Retinal pigment epithelial cell (primary cell): ENCODE data around the gene ABCA7.

Experiments
- DNase-seq: peaks from one replicate; pipeline ENCODE4 v3.0.0-alpha.2; 2010; ENCODE audit warnings: low read depth
- H3K4me3 ChIP-seq: 2 replicates; pipeline ENCODE4 v1.5.1; 2011; ENCODE audit warnings: mild to moderate bottlenecking, low read length, control low read depth, moderate library complexity
- TF ChIP-seq, protein P1 (sequence below): conservative IDR thresholded peaks from 2 replicates; pipeline ENCODE4 v1.5.1; 2011; ENCODE audit warnings: low read depth, low read length, control low read depth, inconsistent platforms

ABCA7 gene

DNA sequence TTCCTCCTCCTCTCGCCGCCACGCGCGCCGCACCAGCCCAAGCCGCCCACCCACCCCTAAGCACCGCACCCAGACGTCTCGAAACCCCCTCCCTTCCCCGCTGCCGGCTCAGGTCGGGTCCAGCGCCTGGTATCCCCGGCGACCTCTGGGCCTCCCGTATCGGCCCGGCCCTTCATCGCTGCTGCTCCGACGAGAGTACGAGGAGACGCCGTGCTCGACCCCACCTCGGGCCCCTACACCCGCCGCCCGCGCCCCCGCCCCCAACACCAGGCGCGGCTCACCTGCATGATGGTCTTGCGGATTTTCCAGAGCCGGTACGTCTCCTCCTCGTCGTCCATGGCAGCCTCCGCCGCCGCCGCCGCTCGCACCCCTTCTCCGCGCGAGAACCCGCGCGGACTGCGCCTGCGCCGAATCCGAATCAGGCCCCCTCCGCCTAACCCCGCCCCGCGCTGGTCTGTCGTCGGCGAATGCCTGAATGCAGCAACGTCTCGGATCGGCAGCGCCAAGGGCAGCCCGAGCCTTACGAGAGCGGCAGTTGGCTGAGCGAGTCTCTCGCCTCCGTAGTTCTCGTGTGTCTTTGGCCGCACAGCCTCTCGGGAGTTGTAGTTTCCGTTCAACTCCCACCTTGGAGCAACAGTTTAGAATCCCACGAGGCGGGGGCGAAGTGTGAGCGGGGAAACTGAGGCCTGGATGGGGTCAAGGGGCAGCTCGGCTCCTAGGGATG, 55.2 kb downstream of the ABCA7 start, which contains the start of gene POLR2E:
Gene POLR2E, minus strand, starts transcription at position 398 of the 724 bp plus-strand sequence. Its CDS starts 60 bp downstream, at position 338.
- H3K4me3 ChIP-seq: peak within 1 kb of the TSS; percentile 93
- peak; percentile 91 for DNase-seq
- TF ChIP-seq, protein P1, sequence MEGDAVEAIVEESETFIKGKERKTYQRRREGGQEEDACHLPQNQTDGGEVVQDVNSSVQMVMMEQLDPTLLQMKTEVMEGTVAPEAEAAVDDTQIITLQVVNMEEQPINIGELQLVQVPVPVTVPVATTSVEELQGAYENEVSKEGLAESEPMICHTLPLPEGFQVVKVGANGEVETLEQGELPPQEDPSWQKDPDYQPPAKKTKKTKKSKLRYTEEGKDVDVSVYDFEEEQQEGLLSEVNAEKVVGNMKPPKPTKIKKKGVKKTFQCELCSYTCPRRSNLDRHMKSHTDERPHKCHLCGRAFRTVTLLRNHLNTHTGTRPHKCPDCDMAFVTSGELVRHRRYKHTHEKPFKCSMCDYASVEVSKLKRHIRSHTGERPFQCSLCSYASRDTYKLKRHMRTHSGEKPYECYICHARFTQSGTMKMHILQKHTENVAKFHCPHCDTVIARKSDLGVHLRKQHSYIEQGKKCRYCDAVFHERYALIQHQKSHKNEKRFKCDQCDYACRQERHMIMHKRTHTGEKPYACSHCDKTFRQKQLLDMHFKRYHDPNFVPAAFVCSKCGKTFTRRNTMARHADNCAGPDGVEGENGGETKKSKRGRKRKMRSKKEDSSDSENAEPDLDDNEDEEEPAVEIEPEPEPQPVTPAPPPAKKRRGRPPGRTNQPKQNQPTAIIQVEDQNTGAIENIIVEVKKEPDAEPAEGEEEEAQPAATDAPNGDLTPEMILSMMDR: no peak

DNA sequence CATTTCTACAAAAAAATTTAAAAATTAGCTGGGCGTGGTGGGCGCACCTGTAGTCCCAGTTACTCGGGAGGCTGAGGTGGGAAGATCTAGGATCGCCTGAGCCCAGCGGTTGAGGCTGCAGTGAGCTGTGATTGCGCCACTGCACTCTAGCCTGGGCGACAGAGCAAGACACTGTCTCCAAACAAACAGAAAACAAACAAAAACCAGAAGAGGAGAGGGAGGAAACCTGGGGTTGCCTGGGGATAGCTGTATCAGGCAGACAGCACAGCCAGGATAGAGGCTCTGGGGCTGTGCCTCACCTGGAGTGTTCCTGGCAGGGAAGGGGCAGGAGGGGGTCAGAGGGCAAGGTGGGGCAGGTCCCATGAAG, 57.9 kb downstream of the ABCA7 start:
- no peak for DNase-seq
- TF ChIP-seq, protein P1: no peak
- no peak overlapping the region for H3K4me3 ChIP-seq

DNA sequence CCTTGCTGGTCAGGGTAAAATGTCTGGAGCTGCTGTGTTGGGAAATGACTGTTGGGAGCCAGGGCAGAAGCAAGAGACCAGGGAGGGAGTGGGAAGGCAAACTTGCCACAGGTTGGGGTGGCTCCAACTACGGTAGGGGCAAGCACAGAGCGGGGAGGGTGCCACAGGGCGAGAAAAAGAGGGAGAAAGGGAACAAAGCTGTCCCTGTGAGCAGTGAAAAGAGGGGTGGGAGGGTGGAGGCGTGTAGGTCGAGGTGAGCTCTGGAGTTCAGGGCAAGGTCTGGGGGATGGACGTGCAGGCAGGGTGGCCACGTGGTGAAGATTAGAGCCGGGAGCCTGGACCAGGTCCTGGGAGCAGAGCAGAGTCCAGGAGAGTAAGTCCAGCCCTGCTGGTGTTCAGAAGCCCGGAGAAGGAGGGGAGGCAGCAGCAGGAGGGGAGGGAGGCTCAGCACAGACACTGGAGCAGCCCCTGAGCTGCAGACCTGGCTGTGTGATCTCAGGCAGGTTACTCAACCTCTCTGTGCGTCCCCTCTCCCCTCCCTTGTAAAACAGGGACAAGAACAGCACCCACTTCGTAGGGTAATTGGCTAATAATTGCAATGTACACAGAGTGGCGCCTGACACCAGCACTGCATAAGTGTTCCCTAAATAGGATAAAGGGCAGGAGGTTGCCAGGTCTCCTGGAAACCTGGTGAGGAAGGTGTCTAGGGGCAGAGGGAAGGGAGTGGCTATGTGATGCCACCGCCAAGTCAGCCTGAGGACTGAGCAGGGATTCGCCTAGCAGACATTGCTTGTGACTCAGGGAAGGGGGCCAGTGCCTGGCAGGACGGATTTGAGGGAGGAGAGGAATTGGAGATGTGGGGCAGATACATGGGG, 58.5 kb downstream of the ABCA7 start:
- H3K4me3 ChIP-seq: no peak overlapping the region
- TF ChIP-seq, protein P1: no peak
- peak; percentile 69 for DNase-seq

DNA sequence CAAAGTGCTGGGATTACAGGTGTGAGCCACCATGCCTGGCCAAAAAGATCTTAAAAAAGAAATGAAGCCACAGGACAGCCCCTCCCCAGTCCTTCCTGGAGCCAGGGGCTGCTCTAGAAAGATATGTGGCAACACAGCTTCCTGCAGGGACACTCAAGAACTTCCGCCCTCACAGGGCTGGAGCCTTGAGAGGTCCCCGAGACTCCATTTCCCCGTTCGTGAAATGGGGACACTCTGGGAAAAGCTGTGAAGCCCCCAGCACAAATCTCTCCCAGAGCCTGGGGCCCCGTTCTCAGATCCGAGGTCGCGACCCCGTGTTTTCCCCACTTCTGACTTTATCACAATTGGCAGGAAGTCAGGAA, 61.4 kb downstream of the ABCA7 start:
- TF ChIP-seq, protein P1: no peak
- DNase-seq: no peak
- no peak overlapping the region for H3K4me3 ChIP-seq

DNA sequence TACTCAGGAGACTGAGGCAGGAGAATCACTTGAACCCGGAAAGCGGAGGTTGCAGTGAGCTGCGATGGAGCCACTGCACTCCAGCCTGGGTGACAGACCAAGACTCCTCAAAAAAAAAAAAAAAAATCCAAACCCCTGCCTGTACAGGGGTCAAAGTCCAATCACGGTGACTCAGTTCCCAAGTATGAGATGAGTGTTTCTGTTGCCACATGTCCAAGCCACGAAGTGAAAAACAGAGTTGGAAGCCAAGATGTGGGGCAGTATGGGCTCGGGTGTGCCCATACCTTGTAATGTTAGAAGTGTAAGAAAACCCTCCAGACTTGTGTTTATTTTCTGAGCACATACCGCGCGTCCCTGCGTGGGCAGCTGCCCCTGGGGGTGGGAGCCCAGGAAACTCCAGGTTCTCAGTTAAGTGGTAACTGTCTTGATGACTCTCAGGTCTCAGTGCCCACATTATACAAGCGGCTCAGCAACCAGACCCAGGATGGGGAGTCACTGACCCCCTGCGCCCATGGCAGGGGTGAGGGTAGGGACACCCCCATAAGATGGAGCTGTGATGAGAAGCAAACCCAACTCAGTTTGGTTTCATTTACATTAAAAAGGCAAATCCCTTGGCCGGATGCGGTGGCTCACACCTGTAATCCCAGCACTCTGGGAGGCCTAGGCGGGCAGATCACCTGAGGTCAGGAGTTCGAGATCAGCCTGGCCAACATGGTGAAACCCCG, 62.7 kb downstream of the ABCA7 start:
- TF ChIP-seq, protein P1: no peak
- H3K4me3 ChIP-seq: peak overlapping the region; percentile 15
- DNase-seq: peak; percentile 98

DNA sequence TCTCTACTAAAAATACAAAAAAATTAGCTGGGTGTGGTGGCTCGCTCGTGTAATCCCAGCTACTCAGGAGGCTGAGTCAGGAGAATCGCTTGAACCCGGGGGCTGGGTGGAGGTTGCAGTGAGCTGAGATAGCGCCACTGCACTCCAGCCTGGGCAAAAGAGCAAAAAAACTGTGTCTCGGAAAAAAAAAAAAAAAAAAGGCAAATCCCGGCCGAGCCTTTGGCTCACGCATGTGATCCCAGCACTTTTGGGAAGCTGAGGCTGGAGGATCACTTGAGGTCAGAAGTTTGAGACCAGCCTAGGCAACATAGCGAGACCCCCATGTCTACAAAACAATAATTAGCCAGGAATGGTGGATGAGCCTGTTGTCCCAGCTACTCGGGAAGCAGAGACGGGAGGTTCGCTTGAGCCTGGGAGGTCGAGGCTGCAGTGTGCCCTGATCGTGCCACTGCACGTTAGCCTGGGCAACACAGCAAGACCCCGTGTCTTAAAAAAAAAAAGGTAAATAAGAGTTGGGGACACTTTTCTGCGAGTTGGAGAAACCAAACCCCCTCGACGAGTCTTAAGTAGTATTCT, 63.3 kb downstream of the ABCA7 start:
- TF ChIP-seq, protein P1: no peak
- no peak overlapping the region for H3K4me3 ChIP-seq
- no peak for DNase-seq
